C4-2B (cell line): Measurements from ENCODE around the gene LTBP1.

Source experiments
- ZFX ChIP-seq: fragments of 450-650 bp; IDR thresholded peaks from 2 replicates; pipeline ENCODE4 v1.6.1; 2017
- TF ChIP-seq, protein P1 (sequence below): fragments of 450-650 bp; conservative IDR thresholded peaks from 2 replicates; pipeline ENCODE4 v1.5.1; 2017; ENCODE audit warnings: mild to moderate bottlenecking

DNA sequence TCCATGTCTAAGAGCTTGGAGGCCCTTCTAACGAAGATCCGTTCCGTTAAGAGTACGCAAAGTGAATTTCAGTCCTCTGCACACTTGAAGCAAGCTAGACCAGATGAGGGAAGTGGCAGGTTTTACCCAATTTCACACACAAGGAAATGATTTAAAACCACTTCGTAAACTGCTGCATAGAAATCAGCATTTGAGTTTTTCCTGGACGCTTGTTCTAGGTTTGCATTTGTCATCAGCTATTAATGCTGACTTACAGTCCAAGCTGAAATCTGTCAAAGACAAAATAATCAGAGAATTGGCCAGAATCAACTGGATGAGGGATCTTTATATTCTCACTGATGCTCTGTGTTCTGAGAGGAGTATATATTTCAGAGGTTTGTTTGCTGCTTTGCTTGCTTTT lies 412.1 kb downstream of the LTBP1 start:
- TF ChIP-seq, protein P1, sequence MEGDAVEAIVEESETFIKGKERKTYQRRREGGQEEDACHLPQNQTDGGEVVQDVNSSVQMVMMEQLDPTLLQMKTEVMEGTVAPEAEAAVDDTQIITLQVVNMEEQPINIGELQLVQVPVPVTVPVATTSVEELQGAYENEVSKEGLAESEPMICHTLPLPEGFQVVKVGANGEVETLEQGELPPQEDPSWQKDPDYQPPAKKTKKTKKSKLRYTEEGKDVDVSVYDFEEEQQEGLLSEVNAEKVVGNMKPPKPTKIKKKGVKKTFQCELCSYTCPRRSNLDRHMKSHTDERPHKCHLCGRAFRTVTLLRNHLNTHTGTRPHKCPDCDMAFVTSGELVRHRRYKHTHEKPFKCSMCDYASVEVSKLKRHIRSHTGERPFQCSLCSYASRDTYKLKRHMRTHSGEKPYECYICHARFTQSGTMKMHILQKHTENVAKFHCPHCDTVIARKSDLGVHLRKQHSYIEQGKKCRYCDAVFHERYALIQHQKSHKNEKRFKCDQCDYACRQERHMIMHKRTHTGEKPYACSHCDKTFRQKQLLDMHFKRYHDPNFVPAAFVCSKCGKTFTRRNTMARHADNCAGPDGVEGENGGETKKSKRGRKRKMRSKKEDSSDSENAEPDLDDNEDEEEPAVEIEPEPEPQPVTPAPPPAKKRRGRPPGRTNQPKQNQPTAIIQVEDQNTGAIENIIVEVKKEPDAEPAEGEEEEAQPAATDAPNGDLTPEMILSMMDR, result no peak
- no peak for TF ChIP-seq ZFX
